SJSA1 (cell line): Measurements from ENCODE around the gene MPI. TPM values are rescaled to one million over a fixed set of nuclear protein-coding genes. Genes with fewer than 3 reads are reported as not detected.
A peak's percentile ranks its signal among the peaks of the same experiment; 100 is the strongest.

Experiments used
- DNase-seq, 2 experiments: peaks; one replicate each; pipeline ENCODE4 v3.0.0-alpha.2; 2015 to 2020; ENCODE audit warnings: low spot score in 2 of 2, low read depth in 1 of 2
- H3K27ac ChIP-seq: fragments of 250-450 bp; sonication (Bioruptor Pico); 2 replicates; pipeline ENCODE4 v1.5.1; 2020; ENCODE audit warnings: mild to moderate bottlenecking, moderate library complexity
- H3K27me3 ChIP-seq: fragments of 250-450 bp; sonication (Bioruptor Pico); replicated peaks from 2 replicates; pipeline ENCODE4 v1.5.1; 2020; ENCODE audit warnings: mild to moderate bottlenecking, moderate library complexity
- H3K36me3 ChIP-seq: fragments of 250-450 bp; sonication (Bioruptor Pico); 2 replicates; pipeline ENCODE4 v1.5.1; 2020; ENCODE audit warnings: mild to moderate bottlenecking
- H3K4me1 ChIP-seq: fragments of 250-450 bp; sonication (Bioruptor Pico); replicated peaks from 2 replicates; pipeline ENCODE4 v1.6.1; 2021; ENCODE audit warnings: mild to moderate bottlenecking
- H3K4me3 ChIP-seq: fragments of 250-450 bp; sonication (Bioruptor Pico); 2 replicates; pipeline ENCODE4 v1.5.1; 2020; ENCODE audit warnings: mild to moderate bottlenecking
- H3K9me3 ChIP-seq: fragments of 250-450 bp; sonication (Bioruptor Pico); replicated peaks from 2 replicates; pipeline ENCODE4 v1.5.1; 2020; ENCODE audit warnings: mild to moderate bottlenecking
- total RNA-seq: library from RNA; depleted of rRNA; stranded (reverse); fragments of >200 nt; shearing (Covaris generic); gene quantifications from 2 replicates; pipeline ENCODE4 v1.2.3, GENCODE V29; 2014; rRNA removed

The MPI gene
- total RNA-seq, 1 experiment from 2014 or later = 27.7 TPM

DNA sequence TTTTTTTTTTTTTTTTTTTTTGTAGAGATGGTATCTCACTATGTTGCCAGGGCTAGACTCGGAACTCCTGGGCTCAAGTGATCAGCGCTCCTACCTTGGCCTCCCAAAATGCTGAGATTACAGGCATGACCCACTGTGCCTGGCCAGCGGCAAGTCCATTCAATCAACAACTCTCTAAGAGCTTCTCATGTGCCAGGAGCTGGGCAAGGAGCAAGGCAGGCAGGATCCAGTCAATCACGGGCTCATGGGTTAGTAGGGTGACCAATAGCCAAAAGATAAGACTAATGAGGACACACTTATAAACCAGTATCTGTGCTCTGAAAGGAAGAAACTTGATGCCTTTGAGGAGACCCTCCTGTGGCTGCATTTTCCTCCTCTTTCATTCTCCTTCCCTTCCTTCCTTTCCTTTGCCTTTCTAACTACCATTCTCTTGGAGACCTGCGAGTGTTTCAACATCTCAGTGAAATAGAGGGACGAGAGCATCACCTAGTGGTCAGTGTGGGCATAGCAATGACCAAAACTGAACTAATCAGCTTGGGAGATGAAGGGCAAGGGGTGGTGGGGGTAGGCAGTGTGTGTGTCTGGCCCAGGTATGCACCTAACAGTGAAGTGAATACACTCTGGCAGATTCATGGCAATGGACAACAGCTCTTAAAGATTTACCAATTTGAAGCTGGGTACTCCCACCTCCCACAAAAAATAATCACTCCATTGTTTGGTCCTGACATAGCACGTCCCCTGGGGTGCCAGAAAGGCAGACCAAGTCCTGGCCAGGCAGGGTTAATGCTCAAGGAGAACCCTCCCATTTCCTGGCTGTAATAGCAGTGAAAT lies 60.5 kb downstream of the MPI start:
- Histone ChIP-seq H3K27ac (no peak overlapping the region), H3K4me1 (peaks cover 16% of the 10 kb centered on the region), H3K9me3 (no peaks in the 10 kb centered on the region), H3K27me3 (no peaks in the 10 kb centered on the region), H3K36me3 (no peaks in the 10 kb centered on the region; the same call in 1 of the 2 replicates), H3K4me3 (no peak overlapping the region)
- peak; percentile 72 to 75 for DNase-seq

DNA sequence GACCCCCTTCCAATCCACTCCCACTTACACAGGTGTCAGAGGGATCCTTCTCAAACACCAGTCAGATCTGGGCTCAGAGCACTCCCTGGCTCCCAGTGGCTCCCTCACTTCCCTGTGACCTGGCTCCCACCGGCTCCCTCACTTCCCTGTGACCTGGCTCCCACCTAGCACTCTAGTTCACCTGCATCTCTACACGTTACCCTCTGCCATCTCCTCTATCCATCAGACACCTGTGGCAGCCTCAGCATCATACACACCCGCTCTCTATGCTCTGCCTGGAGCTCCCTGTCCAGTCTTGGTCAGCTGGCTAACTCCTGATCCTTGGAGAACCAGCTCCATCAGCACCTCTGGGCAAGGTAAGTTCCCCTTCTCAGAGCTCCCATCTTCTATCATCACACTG lies 61.2 kb downstream of the MPI start:
- H3K4me3 ChIP-seq = no peak overlapping the region
- no peak overlapping the region for H3K27ac ChIP-seq
- no peaks in the 10 kb centered on the region; the same call in 1 of the 2 replicates for H3K36me3 ChIP-seq
- H3K4me1 ChIP-seq = peaks cover 17% of the 10 kb centered on the region
- peaks cover 2% of the 10 kb centered on the region; the same call in 1 of the 2 replicates for H3K27me3 ChIP-seq
- 0 out of 2 replicates have a peak, but pooled peaks cover under 1% of the 10 kb centered on the region for H3K9me3 ChIP-seq
- DNase-seq = no peak

Other genes with a start within 250 kb of the MPI start
- 7.6 and 11.0 TPM in 2 replicates for gene EDC3, start 194.0 kb upstream of the MPI start, total RNA-seq
- 0.18 TPM in 1 of 2 replicates, not detected in the other for gene CYP1A1, start 164.5 kb upstream of the MPI start, total RNA-seq
- not detected in 2 replicates for gene CYP1A2, start 141.2 kb upstream of the MPI start, total RNA-seq
- gene CSK, start 108.0 kb upstream of the MPI start, total RNA-seq = 14.8 and 19.2 TPM in 2 replicates
- gene LMAN1L, start 77.2 kb upstream of the MPI start, total RNA-seq = not detected in 2 replicates
- 0.13 TPM in 1 of 2 replicates, not detected in the other for gene CPLX3, start 63.4 kb upstream of the MPI start, total RNA-seq
- 14.3 and 14.7 TPM in 2 replicates for gene ULK3, start 46.9 kb upstream of the MPI start, total RNA-seq
- gene SCAMP2, start 16.7 kb upstream of the MPI start, total RNA-seq = 28.1 and 33.6 TPM in 2 replicates
- gene FAM219B, start 16.8 kb downstream of the MPI start, total RNA-seq = 22.8 and 23.2 TPM in 2 replicates
- 66.8 and 78.8 TPM in 2 replicates for gene COX5A, start 48.0 kb downstream of the MPI start, total RNA-seq
- 1.4 and 1.9 TPM in 2 replicates for gene RPP25, start 66.7 kb downstream of the MPI start, total RNA-seq
- gene SCAMP5, start 105.5 kb downstream of the MPI start, total RNA-seq = 0.09 and 0.29 TPM in 2 replicates
- 12.9 and 25.0 TPM in 2 replicates for gene PPCDC, start 133.5 kb downstream of the MPI start, total RNA-seq